OCI-LY3 (cell line): Measurements from ENCODE around the gene ATG7.

Experiments used
- EZH2phosphoT487 ChIP-seq: fragments of 200-600 bp; shearing (Covaris generic); IDR thresholded peaks from 2 replicates; pipeline ENCODE4 v1.6.1; 2018; ENCODE audit warnings: antibody characterized with exemption, mixed run types, low read depth
- TF ChIP-seq, protein P1 (sequence below): fragments of 200-600, 300-600 bp; sonication (generic); IDR thresholded peaks from 2 replicates; pipeline ENCODE4 v1.5.1; 2014; ENCODE audit warnings: antibody characterized with exemption, low read length, low read depth

DNA sequence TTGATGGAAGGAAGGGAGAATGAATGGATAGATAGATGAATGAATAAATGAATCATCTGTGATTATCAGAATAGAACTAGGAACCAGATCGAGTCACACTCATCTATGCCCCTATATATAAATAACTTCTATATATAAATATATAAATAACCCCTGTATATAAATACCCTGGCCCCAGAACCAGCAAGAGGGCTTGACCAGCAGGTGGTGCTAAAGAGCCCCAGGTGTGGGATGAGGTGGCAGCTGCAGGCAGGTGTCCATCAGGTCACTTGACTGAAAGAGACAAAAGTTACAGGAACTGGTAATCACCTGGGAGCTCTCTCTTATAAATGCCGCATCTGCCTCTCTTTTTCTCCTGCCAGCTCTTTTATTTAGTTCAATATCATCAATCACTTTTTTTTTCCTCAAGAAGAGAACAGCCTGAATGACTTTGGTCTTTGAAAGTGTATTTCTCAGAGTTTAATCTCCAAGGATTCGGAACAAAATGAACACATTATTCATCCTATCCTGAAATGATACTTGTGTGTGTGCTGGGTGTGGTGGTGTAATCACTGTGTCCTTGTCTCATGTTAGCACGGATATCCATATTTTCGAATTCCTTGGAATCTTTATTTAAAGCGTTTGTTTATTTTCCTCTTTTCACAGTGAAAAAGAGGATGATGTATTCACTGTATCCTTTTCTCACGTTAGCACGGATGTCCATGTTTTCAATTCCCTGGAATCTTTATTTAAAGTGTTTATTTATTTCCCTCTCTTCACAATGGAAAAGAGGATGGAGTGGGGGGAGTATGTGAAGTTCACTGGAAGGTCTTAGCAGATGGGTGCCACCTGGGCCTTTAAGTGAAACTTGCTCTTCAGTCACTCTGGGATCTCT lies 35.4 kb upstream of the ATG7 start:
- TF ChIP-seq, protein P1, sequence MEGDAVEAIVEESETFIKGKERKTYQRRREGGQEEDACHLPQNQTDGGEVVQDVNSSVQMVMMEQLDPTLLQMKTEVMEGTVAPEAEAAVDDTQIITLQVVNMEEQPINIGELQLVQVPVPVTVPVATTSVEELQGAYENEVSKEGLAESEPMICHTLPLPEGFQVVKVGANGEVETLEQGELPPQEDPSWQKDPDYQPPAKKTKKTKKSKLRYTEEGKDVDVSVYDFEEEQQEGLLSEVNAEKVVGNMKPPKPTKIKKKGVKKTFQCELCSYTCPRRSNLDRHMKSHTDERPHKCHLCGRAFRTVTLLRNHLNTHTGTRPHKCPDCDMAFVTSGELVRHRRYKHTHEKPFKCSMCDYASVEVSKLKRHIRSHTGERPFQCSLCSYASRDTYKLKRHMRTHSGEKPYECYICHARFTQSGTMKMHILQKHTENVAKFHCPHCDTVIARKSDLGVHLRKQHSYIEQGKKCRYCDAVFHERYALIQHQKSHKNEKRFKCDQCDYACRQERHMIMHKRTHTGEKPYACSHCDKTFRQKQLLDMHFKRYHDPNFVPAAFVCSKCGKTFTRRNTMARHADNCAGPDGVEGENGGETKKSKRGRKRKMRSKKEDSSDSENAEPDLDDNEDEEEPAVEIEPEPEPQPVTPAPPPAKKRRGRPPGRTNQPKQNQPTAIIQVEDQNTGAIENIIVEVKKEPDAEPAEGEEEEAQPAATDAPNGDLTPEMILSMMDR, result peak; percentile 54
- TF ChIP-seq EZH2phosphoT487, result no peak
